ENCODE results near the gene CCM2L.
A peak's percentile ranks its signal among the peaks of the same experiment; 100 is the strongest.
"Not testable (repeated sequence)": the region's sequence is repeated elsewhere in the genome, so short reads cannot be mapped to it uniquely, and the experiment has no call there.

Gene CCM2L

DNA sequence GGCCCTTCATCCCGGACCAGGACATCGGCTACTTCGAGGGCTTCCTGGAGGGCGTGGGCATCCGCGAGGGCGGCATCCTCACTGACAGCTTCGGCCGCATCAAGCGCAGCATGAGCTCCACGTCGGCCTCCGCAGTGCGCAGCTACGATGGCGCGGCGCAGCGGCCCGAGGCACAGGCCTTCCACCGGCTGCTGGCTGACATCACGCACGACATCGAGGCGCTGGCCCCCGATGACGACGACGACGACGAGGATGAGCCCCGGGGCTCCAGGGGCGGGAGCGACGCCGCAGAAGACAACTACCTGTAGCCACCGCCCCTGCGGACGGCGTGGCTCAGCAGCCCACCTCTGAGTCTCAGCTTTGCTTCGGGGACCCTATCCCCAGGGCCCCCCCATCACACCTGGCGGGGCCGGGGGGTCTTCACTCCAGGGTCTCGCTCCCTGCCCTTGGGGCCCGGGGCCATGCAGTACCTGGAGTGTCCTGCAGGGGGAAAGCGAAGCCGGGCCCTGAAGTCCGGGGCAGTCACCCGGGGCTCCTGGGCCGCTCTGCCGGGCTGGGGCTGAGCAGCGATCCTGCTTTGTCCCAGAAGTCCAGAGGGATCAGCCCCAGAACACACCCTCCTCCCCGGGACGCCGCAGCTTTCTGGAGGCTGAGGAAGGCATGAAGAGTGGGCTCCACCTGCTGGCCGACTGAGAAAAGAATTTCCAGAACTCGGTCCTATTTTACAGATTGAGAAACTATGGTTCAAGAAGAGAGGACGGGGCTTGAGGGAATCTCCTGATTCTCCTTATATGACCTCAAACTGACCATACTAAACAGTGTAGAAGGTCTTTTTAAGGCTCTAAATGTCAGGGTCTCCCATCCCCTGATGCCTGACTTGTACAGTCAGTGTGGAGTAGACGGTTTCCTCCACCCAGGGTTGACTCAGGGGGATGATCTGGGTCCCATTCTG, 21.0 kb downstream of the CCM2L start:
- Histone ChIP-seq H3K36me3 (ENCODE audit: low read length) (no peaks in the 10 kb centered on the region), H3K9me3 (ENCODE audit: insufficient read depth, low read length) (no peaks in the 10 kb centered on the region), H3F3A (ENCODE audit: insufficient read depth) (peaks cover 25% of the 10 kb centered on the region), H3K27ac (ENCODE audit: low read depth, low read length) (no peak overlapping the region), H3K4me3 (ENCODE audit: insufficient read depth, low read length, poor library complexity, severe bottlenecking) (no peak overlapping the region), H3K27me3 (ENCODE audit: low read length) (no peaks in the 10 kb centered on the region), H3K79me2 (ENCODE audit: insufficient read depth, low read length) (no peaks in the 10 kb centered on the region), H3K9ac (ENCODE audit: low read length) (peak overlapping the region; percentile 15), H3K4me2 (ENCODE audit: low read depth, low read length, poor library complexity, severe bottlenecking) (peak overlapping the region; percentile 49), H3K9me2 (replicated peaks; ENCODE audit: insufficient read depth, low read length) (no peaks in the 10 kb centered on the region), H4K20me1 (ENCODE audit: low read depth, low read length) (no peaks in the 10 kb centered on the region), H2AFZ (ENCODE audit: low read depth, low read length, severe bottlenecking) (peak overlapping the region; percentile 22)
- no peak for TF ChIP-seq EZH2phosphoT487 (conservative IDR thresholded peaks at IDR 0.05; ENCODE audit: low read length)
- peak; percentile 99 for TF ChIP-seq CTCF (IDR thresholded peaks at IDR 0.05; ENCODE audit: insufficient read depth, low read length, poor library complexity, severe bottlenecking)

- Histone ChIP-seq H3K27ac (ENCODE audit: low read depth, low read length) (peak overlapping the region; percentile 50), H3K9me3 (ENCODE audit: insufficient read depth, low read length) (no peaks in the 10 kb centered on the region), H3K9me2 (replicated peaks; ENCODE audit: insufficient read depth, low read length) (no peaks in the 10 kb centered on the region), H4K20me1 (ENCODE audit: low read depth, low read length) (no peaks in the 10 kb centered on the region), H3K79me2 (ENCODE audit: insufficient read depth, low read length) (no peaks in the 10 kb centered on the region), H3K36me3 (ENCODE audit: low read length) (no peaks in the 10 kb centered on the region), H3K4me2 (ENCODE audit: low read depth, low read length, poor library complexity, severe bottlenecking) (peak overlapping the region; percentile 3), H2AFZ (ENCODE audit: low read depth, low read length, severe bottlenecking) (no peak overlapping the region), H3F3A (ENCODE audit: insufficient read depth) (peaks cover 45% of the 10 kb centered on the region), H3K4me3 (ENCODE audit: insufficient read depth, low read length, poor library complexity, severe bottlenecking) (no peak overlapping the region), H3K9ac (ENCODE audit: low read length) (peak overlapping the region; percentile 8; the same call in 1 of the 2 replicates), H3K27me3 (ENCODE audit: low read length) (no peaks in the 10 kb centered on the region)
- no peak for TF ChIP-seq CTCF (IDR thresholded peaks at IDR 0.05; ENCODE audit: insufficient read depth, low read length, poor library complexity, severe bottlenecking)
- no peak for TF ChIP-seq EZH2phosphoT487 (conservative IDR thresholded peaks at IDR 0.05; ENCODE audit: low read length)
Measured at GRCh38 chr20:32033316-32033715, 23.1 kb downstream of the CCM2L start.

DNA sequence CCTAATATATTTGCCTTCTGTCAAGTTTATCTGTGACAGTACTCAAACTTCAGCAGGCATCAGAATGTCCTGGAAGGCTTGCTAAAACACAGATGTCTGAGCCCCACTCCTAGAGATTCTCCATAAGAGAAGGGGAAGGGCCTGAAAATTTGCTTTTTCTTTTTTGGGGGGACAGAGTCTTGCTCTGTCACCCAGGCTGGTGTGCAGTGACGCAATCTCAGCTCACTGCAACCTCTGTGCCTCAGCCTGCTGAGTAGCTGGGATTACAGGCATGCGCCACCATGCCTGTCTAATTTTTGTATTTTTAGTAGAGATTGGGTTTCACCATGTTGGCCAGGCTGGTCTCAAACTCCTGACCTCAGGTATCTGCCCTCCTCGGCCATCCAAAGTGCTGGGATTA, 23.5 kb downstream of the CCM2L start:
- H3K27ac ChIP-seq (ENCODE audit: low read depth, low read length), result peak overlapping the region; percentile 50
- H3K79me2 ChIP-seq (ENCODE audit: insufficient read depth, low read length); H2AFZ ChIP-seq (ENCODE audit: low read depth, low read length, severe bottlenecking); H3K9me3 ChIP-seq (ENCODE audit: insufficient read depth, low read length); H4K20me1 ChIP-seq (ENCODE audit: low read depth, low read length); H3K4me3 ChIP-seq (ENCODE audit: insufficient read depth, low read length, poor library complexity, severe bottlenecking); H3K36me3 ChIP-seq (ENCODE audit: low read length); H3K9me2 ChIP-seq (replicated peaks; ENCODE audit: insufficient read depth, low read length); H3K27me3 ChIP-seq (ENCODE audit: low read length): not testable (repeated sequence)
- peak overlapping the region; percentile 81 for H3K4me2 ChIP-seq (ENCODE audit: low read depth, low read length, poor library complexity, severe bottlenecking)
- H3K9ac ChIP-seq (ENCODE audit: low read length), result peak overlapping the region; percentile 8; the same call in 1 of the 2 replicates
- peaks cover 49% of the 10 kb centered on the region for H3F3A ChIP-seq (ENCODE audit: insufficient read depth)
